Adipose tissue (tissue), 3 donors: ENCODE data around the gene ABHD4. TPM values are rescaled to one million over a fixed set of nuclear protein-coding genes. Genes with fewer than 3 reads are reported as not detected.
"Not testable (repeated sequence)": the region's sequence is repeated elsewhere in the genome, so short reads cannot be mapped to it uniquely, and the experiment has no call there.

Experiments used
- H3K27ac ChIP-seq: one replicate; pipeline ENCODE4 v1.5.1; 2013; ENCODE audit warnings: low read depth, low read length
- WGBS, 3 donors: extraction: QIAGEN DNeasy Blood & Tissue Kit; methylation state at CpG; one replicate each; pipeline ENCODE4 v1.1.7; 2013; 5-methylcytosine and 5-hydroxymethylcytosine counted together
- polyA plus RNA-seq, 3 donors: library from polyadenylated mRNA; stranded (reverse); fragments of 200-250 nt; gene quantifications; one replicate each; pipeline ENCODE4 v1.2.3, GENCODE V29; 2013
- donor health status: healthy with polysubstance abuse.
- donor health status: Bipolar disorder and iron deficiency.
- donor health status: healthy.

The ABHD4 gene
- polyA plus RNA-seq, 3 donors: 9.3 to 20.0 (median 19.5) TPM

DNA sequence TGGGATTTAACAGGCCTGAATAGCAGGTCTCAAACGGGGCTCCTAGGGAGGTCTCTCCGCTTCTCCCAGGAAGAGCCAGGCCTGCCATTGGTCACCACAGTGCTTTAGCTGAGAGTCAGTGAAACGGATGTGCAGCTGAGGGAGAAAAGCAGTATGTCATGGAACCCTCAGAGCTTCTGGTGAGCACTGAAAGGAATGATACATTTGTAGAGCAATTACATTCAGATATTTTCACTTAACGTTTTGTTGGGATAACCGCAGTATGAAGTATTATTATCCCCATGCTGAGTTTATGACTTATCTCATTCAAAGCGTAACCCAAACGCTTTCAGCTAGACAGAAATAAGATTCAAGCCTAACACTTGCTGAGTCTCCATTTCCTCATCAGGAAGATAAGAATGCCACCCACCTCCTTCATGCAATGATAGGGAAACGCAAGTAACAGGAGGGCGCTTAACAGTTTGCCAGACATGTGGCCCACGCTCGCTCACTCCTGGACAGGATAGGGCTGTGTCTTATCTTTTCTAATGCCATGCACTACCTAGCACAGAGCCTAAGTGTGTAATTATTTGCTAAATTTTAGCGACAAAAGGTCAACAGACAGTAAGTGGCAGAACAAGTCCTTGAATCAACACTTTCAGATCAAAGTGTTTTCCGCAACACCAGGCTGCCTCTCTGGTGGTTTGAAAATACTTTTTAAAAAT lies 37.3 kb upstream of the ABHD4 start:
- no peak overlapping the region for H3K27ac ChIP-seq
- 28 to 64% (median 62%) methylated on average over 13 of the region's 13 CpGs for WGBS, 3 donors

- H3K27ac ChIP-seq: no peak overlapping the region
- 14 to 64% (median 57%) methylated on average over 3 of the region's 3 CpGs for WGBS, 3 donors
Measured at GRCh38 chr14:22561366-22561660, 36.8 kb upstream of the ABHD4 start.

DNA sequence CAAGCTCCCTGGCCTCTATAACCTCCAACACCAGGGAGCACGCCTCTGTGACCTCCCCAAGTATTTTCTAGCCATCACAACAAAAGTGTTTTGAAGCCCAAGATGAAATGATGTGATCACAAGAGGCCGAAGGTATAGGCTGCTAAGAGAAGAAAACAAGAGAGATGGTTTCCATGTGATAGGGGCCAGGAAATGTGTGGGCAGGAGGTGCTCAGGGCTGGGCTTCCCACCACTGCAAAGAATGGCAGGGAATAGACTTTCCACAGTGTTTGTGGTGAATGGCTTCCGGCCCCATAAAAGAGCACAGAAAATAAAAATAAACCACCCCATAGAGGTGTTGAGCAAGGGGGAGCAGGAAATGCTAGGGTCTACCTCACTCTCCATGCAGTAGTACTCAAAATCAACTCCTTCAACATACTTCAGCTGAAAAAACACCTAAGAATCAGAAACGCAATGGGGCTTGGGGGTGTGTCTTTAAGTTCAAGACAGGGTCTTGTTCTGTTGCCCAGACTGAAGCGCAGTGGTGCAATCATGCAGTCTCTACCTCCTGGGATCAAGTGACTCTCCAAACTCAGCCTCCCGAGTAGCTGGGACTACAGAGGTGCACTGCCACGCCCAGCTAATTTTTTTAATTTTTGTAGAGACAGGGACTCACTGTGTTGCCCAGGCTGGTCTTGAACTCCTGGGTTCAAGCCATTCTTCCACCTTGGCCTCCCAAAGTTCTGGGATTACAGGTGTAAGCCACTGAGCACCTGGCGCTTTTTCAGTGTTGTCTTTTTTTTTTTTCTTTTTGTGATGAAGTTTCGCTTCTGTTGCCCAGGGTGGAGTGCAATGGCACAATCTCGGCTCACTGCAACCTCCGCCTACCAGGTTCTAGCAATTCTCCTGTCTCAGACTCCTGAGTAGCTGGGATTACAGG lies 36.2 kb upstream of the ABHD4 start:
- no peak overlapping the region for H3K27ac ChIP-seq
- WGBS, 3 donors: 60 to 66% (median 61%) methylated on average over 11 of the region's 11 CpGs

GRCh38 chr14:22563987-22564386 lies 34.1 kb upstream of the ABHD4 start:
- H3K27ac ChIP-seq: no peak overlapping the region
- WGBS, 3 donors: 76 to 85% (median 82%) methylated on average over 5 of the region's 5 CpGs

- H3K27ac ChIP-seq: no peak overlapping the region
- WGBS, 3 donors: 37 to 64% (median 64%) methylated on average over 1 of the region's 1 CpG
Measured at GRCh38 chr14:22564463-22564862, 33.6 kb upstream of the ABHD4 start.

GRCh38 chr14:22565391-22565945 lies 32.6 kb upstream of the ABHD4 start:
- no peak overlapping the region for H3K27ac ChIP-seq
- WGBS, 3 donors: 78 to 85% (median 79%) methylated on average over 3 of the region's 3 CpGs

DNA sequence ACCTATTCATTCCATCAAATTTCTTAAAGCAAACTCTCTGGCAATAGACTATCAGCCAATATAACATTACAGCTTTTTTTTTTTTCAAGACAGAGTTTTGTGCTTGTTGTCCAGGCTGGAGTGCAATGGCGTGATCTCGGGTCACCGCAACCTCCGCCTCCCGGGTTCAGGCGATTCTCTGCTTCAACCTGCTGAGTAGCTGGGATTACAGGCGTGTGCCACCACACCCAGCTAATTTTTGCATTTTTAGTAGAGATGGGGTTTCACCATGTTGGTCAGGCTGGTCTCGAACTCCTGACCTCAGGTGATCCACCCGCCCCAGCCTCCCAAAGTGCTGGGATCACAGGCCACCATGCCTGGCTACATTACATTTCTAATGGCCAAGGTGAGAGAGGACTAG lies 31.8 kb upstream of the ABHD4 start:
- WGBS, 3 donors: 78 to 94% (median 94%) methylated on average over 9 of the region's 9 CpGs
- not testable (repeated sequence) for H3K27ac ChIP-seq

DNA sequence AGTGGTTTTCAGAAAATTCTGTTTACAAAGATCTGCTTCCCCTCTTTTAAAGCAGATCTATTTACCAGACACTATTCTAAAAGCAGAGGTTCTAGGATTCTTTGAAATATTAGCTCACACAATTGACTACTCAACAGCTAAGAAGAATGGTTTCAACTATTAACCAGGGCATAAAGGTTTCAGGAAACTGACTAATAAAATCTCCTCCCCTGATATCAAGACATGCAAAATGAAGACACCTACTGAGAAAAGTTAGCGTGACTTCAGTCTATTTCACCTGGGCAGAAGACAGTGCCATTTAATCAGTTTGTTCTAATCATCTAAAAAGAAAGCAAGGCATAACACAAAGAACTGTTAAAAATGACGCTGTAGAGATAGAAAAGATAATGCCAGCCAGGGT lies 31.3 kb upstream of the ABHD4 start:
- H3K27ac ChIP-seq: no peak overlapping the region
- WGBS, 3 donors: 57 to 79% (median 78%) methylated on average over 2 of the region's 2 CpGs

DNA sequence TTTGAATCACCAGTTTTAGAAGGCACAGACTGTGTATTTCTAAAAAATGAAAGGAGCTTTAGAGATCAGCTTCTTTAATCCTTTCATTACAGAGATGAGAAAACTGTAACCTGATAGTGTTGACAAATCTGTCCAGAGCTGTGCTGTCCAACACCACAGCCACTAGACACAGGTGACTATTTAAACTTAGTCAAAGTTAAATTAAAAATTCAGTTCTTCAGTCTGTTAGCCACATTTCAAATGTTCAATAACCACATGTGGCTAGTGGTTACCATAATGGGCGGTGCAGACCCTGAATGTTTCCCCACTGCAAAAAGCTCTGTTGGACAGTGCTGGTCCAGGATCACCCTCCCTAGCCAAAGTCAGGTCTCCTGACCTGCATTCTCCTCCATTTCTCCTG lies 30.7 kb upstream of the ABHD4 start:
- 88 to 100% (median 91%) methylated on average over 1 of the region's 1 CpG for WGBS, 3 donors
- no peak overlapping the region for H3K27ac ChIP-seq

DNA sequence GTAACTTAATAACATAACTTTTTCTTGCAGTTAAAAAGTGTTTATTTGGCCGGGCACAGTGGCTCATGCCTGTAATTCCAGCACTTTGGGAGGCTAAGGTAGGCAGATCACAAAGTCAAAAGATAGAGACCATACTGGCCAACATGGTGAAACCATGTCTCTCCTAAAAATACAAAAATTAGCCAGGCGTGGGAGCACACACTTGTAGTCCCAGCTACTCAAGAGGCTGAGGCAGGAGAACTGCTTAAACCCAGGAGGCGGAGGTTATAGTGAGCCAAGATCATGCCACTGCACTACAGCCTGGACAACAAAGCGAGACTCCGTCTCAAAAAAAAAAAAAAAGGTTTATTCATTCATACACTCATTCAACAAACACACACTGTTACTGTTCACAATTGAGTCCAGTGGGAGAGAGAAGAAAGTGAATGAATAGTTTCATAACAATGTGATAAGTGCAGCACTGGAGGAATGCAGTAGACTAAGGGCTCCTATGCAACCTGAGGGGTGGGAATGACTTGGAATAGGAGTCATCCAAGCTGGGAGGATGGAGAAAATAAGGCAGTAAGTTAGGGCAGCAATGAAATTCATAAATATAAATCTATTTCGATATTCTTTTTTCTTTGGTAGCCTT lies 28.9 kb upstream of the ABHD4 start:
- WGBS, 3 donors: 76 to 83% (median 81%) methylated on average over 6 of the region's 6 CpGs
- H3K27ac ChIP-seq: no peak overlapping the region

DNA sequence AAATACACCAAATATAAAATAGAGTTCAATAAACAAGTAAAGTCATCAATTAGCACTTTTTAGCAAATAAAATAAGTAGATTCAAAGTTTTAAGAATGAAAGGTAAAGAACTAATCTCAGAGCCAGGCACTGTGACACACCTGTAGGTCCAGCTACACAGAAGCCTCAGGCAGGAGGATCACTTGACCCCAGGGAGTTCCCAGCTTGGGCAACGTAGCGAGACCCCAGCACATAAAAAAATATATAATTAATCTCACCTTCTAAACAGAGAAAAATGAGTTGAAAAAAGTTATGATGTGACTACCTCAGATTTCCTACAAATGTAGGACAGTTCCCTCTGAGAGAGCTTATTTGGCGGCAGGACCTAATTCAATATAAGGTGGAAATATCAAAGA lies 28.4 kb upstream of the ABHD4 start:
- 70 to 76% (median 72%) methylated on average over 3 of the region's 3 CpGs for WGBS, 3 donors
- no peak overlapping the region for H3K27ac ChIP-seq

- 22 to 25% (median 22%) methylated on average over 8 of the region's 8 CpGs for WGBS, 3 donors
- H3K27ac ChIP-seq: no peak overlapping the region
Measured at GRCh38 chr14:22570132-22570949, 27.8 kb upstream of the ABHD4 start.

DNA sequence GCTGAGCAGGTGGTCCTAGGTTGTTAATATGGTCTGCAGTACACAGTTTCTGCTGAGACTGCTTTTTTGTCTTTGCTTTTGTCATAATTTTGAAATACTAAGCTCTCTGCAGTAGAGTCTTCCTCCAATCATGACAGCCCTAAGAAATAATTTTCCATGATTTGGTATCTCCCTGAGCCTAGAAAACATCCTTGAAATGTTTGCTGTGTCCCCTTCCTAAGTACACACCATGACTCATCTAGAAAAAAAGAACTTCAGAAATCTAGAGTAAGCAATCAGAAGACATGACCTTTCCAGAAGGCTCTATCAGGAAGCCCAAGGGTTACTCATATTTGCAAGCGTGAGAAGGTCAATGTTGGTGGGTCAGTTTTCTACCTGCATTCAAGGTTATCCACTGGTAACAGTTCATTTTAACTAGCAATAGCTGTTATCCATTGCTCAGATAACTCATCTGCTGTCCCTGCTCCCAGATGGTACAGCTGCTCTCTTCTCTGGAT lies 25.5 kb upstream of the ABHD4 start:
- no peak overlapping the region for H3K27ac ChIP-seq
- 20 to 79% (median 76%) methylated on average over 1 of the region's 1 CpG for WGBS, 3 donors

- 95 to 96% (median 96%) methylated on average over 3 of the region's 3 CpGs for WGBS, 3 donors
- H3K27ac ChIP-seq: no peak overlapping the region
Measured at GRCh38 chr14:22573804-22574203, 24.3 kb upstream of the ABHD4 start.

- 78 to 79% (median 79%) methylated on average over 6 of the region's 6 CpGs for WGBS, 3 donors
- no peak overlapping the region for H3K27ac ChIP-seq
Measured at GRCh38 chr14:22577334-22577908, 20.7 kb upstream of the ABHD4 start.

- H3K27ac ChIP-seq: no peak overlapping the region
- 53 to 73% (median 64%) methylated on average over 2 of the region's 2 CpGs for WGBS, 3 donors
Measured at GRCh38 chr14:22579236-22579635, 18.9 kb upstream of the ABHD4 start.

DNA sequence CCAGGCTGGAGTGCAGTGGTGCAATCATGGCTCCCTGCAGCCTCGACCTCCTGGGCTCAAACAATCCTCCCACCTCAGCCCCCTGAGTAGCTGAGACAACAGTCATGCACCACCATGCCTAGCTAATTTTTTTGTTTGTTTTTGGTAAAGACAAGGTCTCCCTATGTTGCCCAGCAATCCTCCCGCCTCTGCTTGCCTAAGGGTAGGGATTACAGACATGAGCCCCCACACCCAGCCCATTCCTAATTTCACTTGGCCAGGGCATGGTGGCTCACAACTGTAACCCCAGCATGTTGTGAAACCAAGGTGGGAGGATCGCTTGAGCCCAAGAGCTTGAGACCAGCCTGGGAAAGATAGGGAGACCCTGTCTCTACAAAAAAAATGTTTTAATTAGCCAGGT lies 18.2 kb upstream of the ABHD4 start:
- 82 to 88% (median 86%) methylated on average over 3 of the region's 3 CpGs for WGBS, 3 donors

GRCh38 chr14:22580625-22581024 lies 17.5 kb upstream of the ABHD4 start:
- 25 to 80% (median 61%) methylated on average over 2 of the region's 2 CpGs for WGBS, 3 donors
- no peak overlapping the region for H3K27ac ChIP-seq

More for the DNA sequence above, 18.2 kb upstream of the ABHD4 start:
- no peak overlapping the region for H3K27ac ChIP-seq
